OCI-LY1 (cell line): ENCODE results near the gene VMP1.

Experiments used
- H2AFZ ChIP-seq: fragments of 200-600 bp; sonication (generic), shearing (Covaris generic); 2 replicates; pipeline ENCODE4 v1.6.0; 2014; ENCODE audit warnings: antibody characterized with exemption, mild to moderate bottlenecking, low read length
- H3F3A ChIP-seq: fragments of 200-600 bp; sonication (generic), shearing (Covaris generic); 2 replicates; pipeline ENCODE4 v1.6.0; 2014; ENCODE audit warnings: mild to moderate bottlenecking, antibody characterized with exemption, low read length, moderate library complexity; ENCODE audit not compliant: insufficient read depth
- H3K27ac ChIP-seq: fragments of 200-600 bp; sonication (generic); 2 replicates; pipeline ENCODE4 v1.5.1; 2014; ENCODE audit warnings: low read length, mixed run types, mild to moderate bottlenecking, low read depth; ENCODE audit not compliant: poor library complexity, severe bottlenecking
- H3K27me3 ChIP-seq: fragments of 200-600 bp; sonication (generic); 2 replicates; pipeline ENCODE4 v1.6.0; 2014; ENCODE audit warnings: antibody characterized with exemption, mild to moderate bottlenecking, low read length, moderate library complexity; ENCODE audit not compliant: insufficient read depth
- H3K36me3 ChIP-seq: fragments of 200-600 bp; sonication (generic); 2 replicates; pipeline ENCODE4 v1.6.1; 2014; ENCODE audit warnings: mild to moderate bottlenecking, antibody characterized with exemption, low read length, moderate library complexity, mixed read lengths; ENCODE audit not compliant: insufficient read depth
- H3K4me1 ChIP-seq: fragments of 200-600 bp; sonication (generic); 2 replicates; pipeline ENCODE4 v1.5.1; 2014; ENCODE audit warnings: mild to moderate bottlenecking, low read length, moderate library complexity; ENCODE audit not compliant: insufficient read depth, severe bottlenecking
- H3K4me2 ChIP-seq: fragments of 200-600 bp; sonication (generic), shearing (Covaris generic); 2 replicates; pipeline ENCODE4 v1.6.1; 2014; ENCODE audit warnings: low read length
- H3K4me3 ChIP-seq: fragments of 200-600 bp; sonication (generic); 2 replicates; pipeline ENCODE4 v1.5.1; 2014; ENCODE audit warnings: low read length, low read depth, mild to moderate bottlenecking, mixed read lengths; ENCODE audit not compliant: poor library complexity, severe bottlenecking
- H3K79me2 ChIP-seq: fragments of 200-600 bp; shearing (Covaris generic); 2 replicates; pipeline ENCODE4 v1.6.1; 2016; ENCODE audit warnings: mixed run types, low read length, mixed read lengths; ENCODE audit not compliant: insufficient read depth
- H3K9ac ChIP-seq: fragments of 200-600 bp; sonication (generic), shearing (Covaris generic); 2 replicates; pipeline ENCODE4 v1.6.1; 2014; ENCODE audit warnings: mild to moderate bottlenecking, low read length, mixed read lengths
- H3K9me2 ChIP-seq: fragments of 200-600 bp; sonication (generic), shearing (Covaris generic); 2 replicates; pipeline ENCODE4 v1.6.1; 2014; ENCODE audit warnings: low read depth, mild to moderate bottlenecking, low read length, mixed read lengths
- H3K9me3 ChIP-seq: fragments of 200-600 bp; shearing (Covaris generic); 2 replicates; pipeline ENCODE4 v1.6.1; 2014; ENCODE audit warnings: low read length, mixed read lengths
- H4K20me1 ChIP-seq: fragments of 200-600 bp; sonication (generic), shearing (Covaris generic); 2 replicates; pipeline ENCODE4 v1.6.0; 2016; ENCODE audit warnings: mild to moderate bottlenecking, low read length; ENCODE audit not compliant: insufficient read depth
- CTCF ChIP-seq: fragments of 200-600 bp; sonication (generic), shearing (Covaris generic); IDR thresholded peaks from 2 replicates; pipeline ENCODE4 v1.5.1; 2017; ENCODE audit warnings: mild to moderate bottlenecking, antibody characterized with exemption, low read length, moderate library complexity, mixed read lengths
- EZH2 ChIP-seq: fragments of 200-600 bp; sonication (generic), shearing (Covaris generic); IDR thresholded peaks from 2 replicates; pipeline ENCODE4 v1.8.0; 2017; ENCODE audit warnings: borderline replicate concordance, mixed run types, mild to moderate bottlenecking, antibody characterized with exemption, low read length, moderate library complexity, mixed read lengths

The VMP1 gene

GRCh38 chr17:59856859-59857794, 149.7 kb downstream of the VMP1 start:
- Histone ChIP-seq H3K27ac (no peak overlapping the region), H3K9ac (no peak overlapping the region), H3K4me2 (no peak overlapping the region), H3K36me3 (peaks cover 12% of the 10 kb centered on the region), H3K4me1 (peaks cover 24% of the 10 kb centered on the region), H3K27me3 (no peaks in the 10 kb centered on the region), H3K9me2 (no peaks in the 10 kb centered on the region), H4K20me1 (no peaks in the 10 kb centered on the region), H3K9me3 (no peaks in the 10 kb centered on the region), H3K79me2 (no peaks in the 10 kb centered on the region), H3K4me3 (no peak overlapping the region), H2AFZ (no peak overlapping the region), H3F3A (peaks cover 9% of the 10 kb centered on the region; the same call in 1 of the 2 replicates)
- TF ChIP-seq EZH2 (no peak), CTCF (no peak)

- H2AFZ ChIP-seq: no peak overlapping the region
- no peak for TF ChIP-seq CTCF
- TF ChIP-seq EZH2: no peak
- no peaks in the 10 kb centered on the region for H3K27me3 ChIP-seq
- H3K9me2 ChIP-seq: no peaks in the 10 kb centered on the region
- peaks cover 19% of the 10 kb centered on the region for H3K36me3 ChIP-seq
- no peak overlapping the region for H3K4me3 ChIP-seq
- H3K9ac ChIP-seq: no peak overlapping the region
- no peaks in the 10 kb centered on the region for H3K79me2 ChIP-seq
- H3K9me3 ChIP-seq: no peaks in the 10 kb centered on the region
- no peaks in the 10 kb centered on the region for H4K20me1 ChIP-seq
- no peak overlapping the region for H3K4me2 ChIP-seq
- H3K4me1 ChIP-seq: peaks cover 17% of the 10 kb centered on the region
- no peak overlapping the region for H3K27ac ChIP-seq
- H3F3A ChIP-seq: peaks cover 9% of the 10 kb centered on the region; the same call in 1 of the 2 replicates
Measured at GRCh38 chr17:59858167-59858816, 150.8 kb downstream of the VMP1 start.

GRCh38 chr17:59858932-59859331, 151.5 kb downstream of the VMP1 start:
- H3K9ac ChIP-seq: no peak overlapping the region
- H3K27ac ChIP-seq: no peak overlapping the region
- peaks cover 9% of the 10 kb centered on the region; the same call in 1 of the 2 replicates for H3F3A ChIP-seq

More at GRCh38 chr17:59858932-59859331, 151.5 kb downstream of the VMP1 start:
- Histone ChIP-seq H3K36me3 (peaks cover 25% of the 10 kb centered on the region), H3K79me2 (no peaks in the 10 kb centered on the region), H3K4me2 (no peak overlapping the region), H3K4me3 (no peak overlapping the region), H3K4me1 (peaks cover 11% of the 10 kb centered on the region), H3K9me2 (no peaks in the 10 kb centered on the region), H3K27me3 (no peaks in the 10 kb centered on the region), H3K9me3 (no peaks in the 10 kb centered on the region), H4K20me1 (no peaks in the 10 kb centered on the region), H2AFZ (no peak overlapping the region)
- TF ChIP-seq CTCF (no peak), EZH2 (no peak)
